ENCODE results near the gene CHRNA7. TPM values are rescaled to one million over a fixed set of nuclear protein-coding genes. Genes with fewer than 3 reads are reported as not detected.

CHRNA7 gene
- total RNA-seq, 1 donor from 2014 or later: 1.5 TPM

- DNase-seq (ENCODE audit: low read depth): no peak
Observed at GRCh38 chr15:32067115-32067514, 36.8 kb downstream of the CHRNA7 start.

- no peak for DNase-seq (ENCODE audit: low read depth)
Observed at GRCh38 chr15:32089851-32090359, 59.6 kb downstream of the CHRNA7 start.

- no peak for DNase-seq (ENCODE audit: low read depth)
Observed at GRCh38 chr15:32091505-32092380, 61.4 kb downstream of the CHRNA7 start.

GRCh38 chr15:32096213-32096612, 65.9 kb downstream of the CHRNA7 start:
- DNase-seq (ENCODE audit: low read depth): no peak

GRCh38 chr15:32096916-32097617, 66.8 kb downstream of the CHRNA7 start:
- no peak for DNase-seq (ENCODE audit: low read depth)

GRCh38 chr15:32098033-32098432, 67.7 kb downstream of the CHRNA7 start:
- DNase-seq (ENCODE audit: low read depth): no peak

- no peak for DNase-seq (ENCODE audit: low read depth)
Observed at GRCh38 chr15:32099097-32099785, 68.9 kb downstream of the CHRNA7 start.

- no peak for DNase-seq (ENCODE audit: low read depth)
Observed at GRCh38 chr15:32099956-32100684, 69.8 kb downstream of the CHRNA7 start.

- no peak for DNase-seq (ENCODE audit: low read depth)
Observed at GRCh38 chr15:32104061-32104995, 74.0 kb downstream of the CHRNA7 start.

GRCh38 chr15:32105258-32106241, 75.2 kb downstream of the CHRNA7 start:
- no peak for DNase-seq (ENCODE audit: low read depth)

GRCh38 chr15:32106401-32107381, 76.4 kb downstream of the CHRNA7 start:
- no peak for DNase-seq (ENCODE audit: low read depth)

- no peak for DNase-seq (ENCODE audit: low read depth)
Observed at GRCh38 chr15:32107477-32108080, 77.3 kb downstream of the CHRNA7 start.

GRCh38 chr15:32108661-32109060, 78.3 kb downstream of the CHRNA7 start:
- DNase-seq (ENCODE audit: low read depth): no peak

- DNase-seq (ENCODE audit: low read depth): no peak
Observed at GRCh38 chr15:32112101-32112500, 81.8 kb downstream of the CHRNA7 start.

- no peak for DNase-seq (ENCODE audit: low read depth)
Observed at GRCh38 chr15:32113224-32113623, 82.9 kb downstream of the CHRNA7 start.

- no peak for DNase-seq (ENCODE audit: low read depth)
Observed at GRCh38 chr15:32117122-32117521, 86.8 kb downstream of the CHRNA7 start.

GRCh38 chr15:32119286-32119685, 89.0 kb downstream of the CHRNA7 start:
- DNase-seq (ENCODE audit: low read depth): no peak
